GM15510 (cell line): ENCODE results near the gene NEK6.

Experiments
- POLR2A ChIP-seq: IDR thresholded peaks from 3 replicates; pipeline ENCODE4 v1.6.1; 2011; ENCODE audit warnings: borderline replicate concordance; ENCODE audit not compliant: insufficient read length; ENCODE audit errors: extremely low read depth

NEK6 gene

GRCh38 chr9:124349675-124350493, 92.1 kb downstream of the NEK6 start:
- no peak for TF ChIP-seq POLR2A

DNA sequence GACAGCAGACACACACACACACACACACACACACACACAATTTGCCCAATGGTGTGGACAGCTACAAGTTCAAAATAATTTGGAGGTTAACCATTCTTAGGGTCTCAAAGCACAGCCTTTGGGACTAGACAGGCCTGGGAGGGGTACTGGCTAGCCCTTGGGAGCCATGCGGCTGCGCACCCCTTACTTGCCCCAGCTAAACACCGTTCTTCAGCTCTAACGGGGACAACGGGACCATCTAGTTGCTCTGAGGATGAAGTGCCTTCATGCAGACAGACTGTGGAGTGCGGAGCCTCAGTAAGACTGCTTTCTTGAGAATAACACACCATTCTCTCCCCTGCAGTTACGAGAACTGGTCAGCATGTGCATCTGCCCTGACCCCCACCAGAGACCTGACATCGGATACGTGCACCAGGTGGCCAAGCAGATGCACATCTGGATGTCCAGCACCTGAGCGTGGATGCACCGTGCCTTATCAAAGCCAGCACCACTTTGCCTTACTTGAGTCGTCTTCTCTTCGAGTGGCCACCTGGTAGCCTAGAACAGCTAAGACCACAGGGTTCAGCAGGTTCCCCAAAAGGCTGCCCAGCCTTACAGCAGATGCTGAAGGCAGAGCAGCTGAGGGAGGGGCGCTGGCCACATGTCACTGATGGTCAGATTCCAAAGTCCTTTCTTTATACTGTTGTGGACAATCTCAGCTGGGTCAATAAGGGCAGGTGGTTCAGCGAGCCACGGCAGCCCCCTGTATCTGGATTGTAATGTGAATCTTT, 92.9 kb downstream of the NEK6 start:
- peak; percentile 11 for TF ChIP-seq POLR2A

DNA sequence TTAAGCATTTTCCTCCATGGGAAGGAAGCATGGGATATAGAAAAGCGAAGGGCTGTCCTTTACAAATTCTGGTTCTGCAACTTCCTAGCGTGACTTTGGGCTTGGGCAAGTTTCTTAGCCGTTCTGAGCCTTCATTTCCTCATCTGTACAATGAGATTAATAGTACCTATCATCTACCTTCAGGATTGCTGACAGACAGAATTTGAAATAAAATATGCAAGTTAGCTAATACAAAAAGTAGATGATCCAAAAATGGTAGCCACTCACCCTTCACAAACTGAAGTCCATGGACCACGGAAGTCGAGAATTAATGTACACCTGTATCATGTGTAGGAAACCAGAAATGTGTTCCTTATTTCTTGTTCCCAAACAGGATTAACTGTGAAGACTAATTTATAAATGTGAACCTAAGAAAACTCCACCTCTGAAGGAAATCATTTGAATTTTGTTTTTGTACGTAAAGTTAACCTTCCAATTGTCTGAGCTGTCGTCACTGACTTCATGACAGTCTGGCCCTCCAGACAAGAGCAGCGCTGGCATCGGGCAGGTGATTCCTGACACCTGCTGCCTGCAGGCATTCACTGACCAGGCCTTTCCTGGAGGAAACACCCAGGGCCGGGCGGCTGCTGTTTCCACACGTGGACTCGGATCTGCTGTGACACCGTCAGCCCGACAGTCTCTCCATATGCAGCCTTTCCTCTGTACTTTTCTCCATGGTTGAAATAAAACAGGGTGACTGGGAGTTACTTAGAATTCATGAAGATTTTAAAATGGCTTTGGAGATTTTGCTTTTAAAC, 94.1 kb downstream of the NEK6 start:
- TF ChIP-seq POLR2A, result no peak

- no peak for TF ChIP-seq POLR2A
Observed at GRCh38 chr9:124352616-124353015, 94.9 kb downstream of the NEK6 start.

- peak; percentile 29 for TF ChIP-seq POLR2A
Observed at GRCh38 chr9:124353166-124353768, 95.5 kb downstream of the NEK6 start.

DNA sequence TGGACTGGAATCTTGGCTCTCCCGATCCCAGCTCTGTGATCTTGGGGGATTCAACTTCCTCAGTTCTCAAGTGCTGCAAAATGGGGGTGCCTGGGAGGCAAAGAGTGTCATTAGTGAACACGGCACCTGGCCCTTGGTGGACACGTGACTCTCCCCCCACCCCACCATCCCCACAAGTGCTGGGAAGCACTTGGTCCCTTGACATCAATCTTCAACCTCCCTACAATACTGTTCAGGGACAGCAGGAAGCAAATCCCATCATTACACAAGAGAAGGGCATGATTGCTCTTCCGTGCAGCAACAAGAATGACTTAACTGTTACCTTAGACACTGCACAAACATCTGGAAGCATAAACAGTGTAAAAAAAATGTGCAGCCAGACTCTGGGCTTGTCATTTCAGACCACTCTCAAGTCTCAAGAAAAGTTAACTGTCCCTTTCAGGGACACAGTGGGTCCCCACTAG, 96.1 kb downstream of the NEK6 start:
- TF ChIP-seq POLR2A, result peak; percentile 6

DNA sequence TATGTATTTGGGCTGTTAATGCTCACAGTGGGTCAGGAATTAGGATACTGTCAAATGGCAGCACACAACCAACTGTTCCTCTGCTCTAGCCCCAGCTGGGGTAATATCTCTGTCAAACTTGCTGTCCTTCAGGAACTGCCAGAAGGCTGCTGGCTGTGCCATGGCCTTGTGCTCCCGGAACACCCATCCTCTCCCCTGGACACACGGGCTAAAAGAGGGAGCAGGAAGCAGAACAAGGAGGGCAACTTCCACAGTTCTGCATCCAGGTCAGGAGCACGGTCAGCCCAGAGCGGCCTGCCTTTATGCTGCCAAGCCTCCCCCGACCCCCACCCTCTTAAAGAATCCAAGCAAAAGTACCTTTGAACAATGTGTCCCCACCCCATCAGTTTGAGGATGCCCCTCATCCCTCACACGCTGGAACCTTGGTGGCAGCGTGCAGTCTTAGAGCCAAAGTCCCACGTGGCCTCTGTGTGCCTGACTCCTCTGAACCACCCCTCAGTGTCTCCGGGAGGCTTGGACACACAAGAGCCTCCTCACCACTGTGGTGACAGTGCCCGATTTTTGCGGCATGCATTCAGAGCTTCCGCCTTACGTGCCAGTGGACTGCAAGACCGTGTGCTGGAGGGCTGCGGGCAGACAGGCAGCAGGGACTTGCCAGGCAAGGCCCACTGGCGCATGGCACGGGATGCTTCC, 96.7 kb downstream of the NEK6 start:
- TF ChIP-seq POLR2A, result no peak

DNA sequence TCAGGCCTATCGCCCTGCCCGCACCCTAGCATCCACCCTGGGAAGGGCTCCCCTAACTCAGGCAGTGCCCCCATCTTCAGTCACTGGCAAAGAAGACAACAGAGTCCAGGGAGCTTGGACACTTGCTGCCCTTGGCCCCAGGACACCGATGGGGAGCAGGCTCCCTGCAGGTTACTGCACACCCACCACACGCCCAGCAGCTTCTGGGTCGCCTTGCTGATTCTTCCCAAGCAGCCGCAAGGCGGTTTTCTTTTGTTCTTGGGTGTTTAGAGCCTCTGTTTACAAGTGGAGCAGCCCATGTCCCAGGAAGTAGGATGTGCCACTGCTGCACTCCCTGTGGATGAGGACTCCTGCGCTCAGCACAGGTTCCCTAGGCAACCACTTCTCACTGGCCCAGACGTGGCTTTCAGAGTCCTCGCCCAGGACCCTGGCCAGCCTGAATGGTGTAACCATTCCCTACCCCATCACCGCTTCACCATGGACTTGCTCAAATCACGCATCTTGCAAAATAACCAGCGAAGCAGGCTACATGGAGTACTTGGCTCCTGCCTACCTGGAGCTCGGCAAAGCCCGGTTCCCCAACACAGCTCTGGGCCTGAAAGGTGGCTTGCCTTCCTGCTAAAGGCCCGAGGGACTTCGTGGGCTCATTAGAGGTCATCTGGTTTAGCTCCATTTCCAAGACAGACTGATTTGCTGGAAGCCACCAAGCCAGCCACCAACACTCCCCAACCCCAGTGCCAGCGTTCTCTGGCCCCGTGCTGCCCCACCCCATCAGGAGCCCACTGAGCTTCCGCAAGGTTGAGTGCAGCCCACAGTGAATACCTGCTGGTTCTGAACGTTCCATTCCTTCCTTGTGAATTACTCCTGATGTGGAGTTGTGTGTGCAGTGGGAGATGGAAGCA, 97.5 kb downstream of the NEK6 start:
- TF ChIP-seq POLR2A, result no peak

DNA sequence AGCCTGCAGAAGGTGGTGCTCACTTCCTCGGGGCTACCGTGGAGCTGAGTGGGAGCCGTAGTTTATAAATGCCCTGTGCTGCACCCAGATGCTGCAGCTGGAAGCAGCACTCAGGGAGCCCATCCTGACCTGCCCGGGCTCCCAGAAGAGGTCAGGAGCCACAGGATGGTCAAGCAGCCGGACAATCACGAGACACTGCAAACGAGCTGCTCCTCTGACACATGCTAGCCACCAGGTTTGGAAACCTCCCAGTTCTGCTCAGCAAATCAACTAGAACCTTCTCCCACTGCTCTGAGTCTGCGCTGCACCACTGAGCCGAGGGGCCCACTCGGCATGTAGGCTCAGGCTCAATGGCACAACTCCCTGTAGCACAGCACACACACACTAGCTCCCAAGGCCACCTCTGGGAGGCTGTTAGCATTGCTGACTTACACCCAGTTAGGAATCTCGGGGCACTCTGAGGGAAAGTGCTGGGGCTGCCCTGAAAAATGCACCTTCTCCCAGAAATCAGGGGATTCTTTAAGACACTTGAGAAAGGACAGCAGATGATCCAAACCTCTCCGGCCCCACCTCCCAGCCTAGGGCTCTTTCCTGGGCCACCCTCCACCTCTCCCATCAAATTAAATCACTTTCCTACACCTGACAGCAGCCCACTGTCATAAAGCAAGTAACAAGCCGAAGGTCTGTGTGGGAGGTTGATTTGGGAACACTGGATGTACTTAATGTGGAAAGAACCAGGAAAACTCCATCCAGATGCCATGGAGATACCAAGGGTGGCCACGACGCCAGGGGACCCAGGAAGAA, 98.4 kb downstream of the NEK6 start:
- no peak for TF ChIP-seq POLR2A

DNA sequence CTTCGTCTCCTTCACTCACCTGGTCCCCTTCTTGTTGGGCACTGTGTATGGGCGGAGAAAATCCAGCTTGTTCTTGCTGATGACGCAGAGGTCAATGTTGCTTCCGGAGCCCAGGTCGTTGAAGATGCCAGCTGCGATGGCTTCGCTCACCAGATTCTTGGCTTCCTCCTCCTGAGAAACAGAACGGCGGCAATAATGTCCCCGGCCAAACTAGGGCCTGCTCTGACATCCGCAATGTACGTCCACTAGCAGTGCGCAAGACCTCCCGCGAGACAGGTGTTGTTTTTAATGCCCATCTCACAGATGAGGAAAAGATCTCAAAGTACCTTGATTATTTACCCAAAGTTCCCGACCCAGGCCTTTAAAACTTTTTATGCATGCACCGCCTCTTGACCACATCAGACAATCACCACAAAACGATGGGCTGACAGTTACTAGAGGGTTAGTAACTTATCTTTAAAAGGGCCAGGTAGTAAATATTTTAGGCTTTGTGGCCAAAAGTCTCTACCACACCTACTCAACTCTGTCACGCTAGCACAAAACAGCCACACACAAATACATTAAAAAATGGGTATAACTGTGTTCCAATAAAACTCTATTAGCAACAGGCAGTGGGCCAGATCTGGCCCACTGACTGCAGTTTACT, 99.1 kb downstream of the NEK6 start:
- TF ChIP-seq POLR2A, result no peak

- TF ChIP-seq POLR2A, result no peak
Observed at GRCh38 chr9:124357721-124358361, 100.1 kb downstream of the NEK6 start.
